ENCODE data around the gene SIRT6.
"Not testable (repeated sequence)": the region's sequence is repeated elsewhere in the genome, so short reads cannot be mapped to it uniquely, and the experiment has no call there.

SIRT6 gene

GRCh38 chr19:4161415-4162077, 20.8 kb downstream of the SIRT6 start:
- TF ChIP-seq ZNF747 (tag by site-specific recombination; IDR thresholded peaks at IDR 0.05) = no peak
- peak; percentile 95; the same call in 1 of the 2 replicates for TF ChIP-seq ZNF768 (tag by site-specific recombination; IDR thresholded peaks at IDR 0.05)
- no peak for TF ChIP-seq ZNF791 (tag by site-specific recombination; IDR thresholded peaks at IDR 0.05)
- TF ChIP-seq ZNF10 (tag by site-specific recombination; IDR thresholded peaks at IDR 0.05) = no peak
- POLR2A ChIA-PET = no interaction called here
- no peaks in the 10 kb centered on the region for H3K9me3 ChIP-seq (ENCODE audit: control insufficient read depth, insufficient read depth, low read depth, low read length)
- H3K27ac ChIP-seq (ENCODE audit: extremely low read depth, low read depth, low read length) = no peak overlapping the region
- H3K4me3 ChIP-seq (ENCODE audit: low read depth, low read length) = no peak overlapping the region
- no peaks in the 10 kb centered on the region for H3K4me1 ChIP-seq (ENCODE audit: control insufficient read depth, insufficient read depth, low read length)
- CTCF ChIA-PET = interaction anchor here (0.7 to 5.0 kb wide), 4 partner anchors 12 to 1008 kb away, joined by 3 to 17 read pairs (median 3); no protein-coding TSS in a partner anchor
- no peaks in the 10 kb centered on the region for H3K36me3 ChIP-seq (ENCODE audit: control insufficient read depth in 2 of 2, insufficient read depth in 1 of 2, low read length in 2 of 2)

- POLR2A ChIA-PET; H3K4me3 ChIP-seq (ENCODE audit: low read depth, low read length); H3K9me3 ChIP-seq (ENCODE audit: control insufficient read depth, insufficient read depth, low read depth, low read length); H3K4me1 ChIP-seq (ENCODE audit: control insufficient read depth, insufficient read depth, low read length); H3K27ac ChIP-seq (ENCODE audit: extremely low read depth, low read depth, low read length); H3K36me3 ChIP-seq (ENCODE audit: control insufficient read depth in 2 of 2, insufficient read depth in 1 of 2, low read length in 2 of 2): not testable (repeated sequence)
- CTCF ChIA-PET = interaction anchor here (0.7 to 3.2 kb wide), 2 partner anchors 18 to 141 kb away, joined by 3 to 10 read pairs; no protein-coding TSS in a partner anchor
- 0 out of 2 replicates have a peak, but pooled peaks have one; percentile 12 for TF ChIP-seq SCRT2 (tag by site-specific recombination; IDR thresholded peaks at IDR 0.05)
- 0 out of 2 replicates have a peak, but pooled peaks have one; percentile 24 for TF ChIP-seq ZNF664 (tag by site-specific recombination; IDR thresholded peaks at IDR 0.05)
Measured at GRCh38 chr19:4157971-4158370, 24.4 kb downstream of the SIRT6 start.

GRCh38 chr19:4157164-4157563, 25.2 kb downstream of the SIRT6 start:
- ChIA-PET CTCF (interaction anchor here (1.0 to 3.2 kb wide), 2 partner anchors 11 to 17 kb away, joined by 3 to 10 read pairs; no protein-coding TSS in a partner anchor), POLR2A (no interaction called here)
- H3K4me3 ChIP-seq (ENCODE audit: low read depth, low read length) = no peak overlapping the region
- no peak overlapping the region for H3K27ac ChIP-seq (ENCODE audit: extremely low read depth, low read depth, low read length)
- TF ChIP-seq ZNF416 (tag by site-specific recombination; IDR thresholded peaks at IDR 0.05) = no peak
- TF ChIP-seq KLF9 (tag by site-specific recombination; IDR thresholded peaks at IDR 0.05; ENCODE audit: low read depth) = no peak
- peak; percentile 89; the same call in 1 of the 2 replicates for TF ChIP-seq ZNF768 (tag by site-specific recombination; IDR thresholded peaks at IDR 0.05)
- peak; percentile 29; the same call in 1 of the 2 replicates for TF ChIP-seq ZNF10 (tag by site-specific recombination; IDR thresholded peaks at IDR 0.05)
- TF ChIP-seq ZNF580 (tag by site-specific recombination; IDR thresholded peaks at IDR 0.05) = no peak
- no peak for TF ChIP-seq PRDM2 (tag by site-specific recombination; IDR thresholded peaks at IDR 0.05; ENCODE audit: borderline replicate concordance)
- H3K4me1 ChIP-seq (ENCODE audit: control insufficient read depth, insufficient read depth, low read length) = no peaks in the 10 kb centered on the region
- H3K9me3 ChIP-seq (ENCODE audit: control insufficient read depth, insufficient read depth, low read depth, low read length) = no peaks in the 10 kb centered on the region
- H3K36me3 ChIP-seq (ENCODE audit: control insufficient read depth in 2 of 2, insufficient read depth in 1 of 2, low read length in 2 of 2) = no peaks in the 10 kb centered on the region

Measured in HEK293 (cell line).